Right hindlimb (tissue), 1 donor: ENCODE results near the gene RAB30.
"Not testable (repeated sequence)": the region's sequence is repeated elsewhere in the genome, so short reads cannot be mapped to it uniquely, and the experiment has no call there.

ENCODE experiments used
- DNase-seq: peaks from one replicate; pipeline ENCODE4 v3.0.0-alpha.2; 2018

The RAB30 gene

GRCh38 chr11:82978422-82979099 lies 93.1 kb downstream of the RAB30 start:
- DNase-seq, result no peak

GRCh38 chr11:82976786-82977185 lies 94.9 kb downstream of the RAB30 start:
- no peak for DNase-seq

GRCh38 chr11:82975882-82976281 lies 95.8 kb downstream of the RAB30 start:
- no peak for DNase-seq

DNA sequence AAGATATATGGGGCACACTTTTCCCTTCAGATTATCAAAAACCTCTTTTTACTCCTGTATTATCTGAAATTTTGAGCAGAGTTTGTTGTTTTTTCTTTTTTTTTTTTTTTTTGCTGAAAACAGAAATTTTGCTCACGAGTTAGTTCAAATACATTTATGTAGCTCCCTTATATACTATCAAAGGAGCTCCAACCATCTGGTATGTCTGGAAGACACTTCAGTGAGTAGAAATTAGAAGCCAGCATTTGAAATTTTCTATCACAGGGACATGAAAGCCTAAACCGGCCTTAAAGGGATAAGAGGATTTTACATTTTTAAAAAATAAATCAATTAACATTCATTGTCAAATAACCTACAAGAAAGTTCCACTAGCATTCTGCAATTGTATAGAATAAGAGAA lies 96.8 kb downstream of the RAB30 start:
- DNase-seq, result no peak

DNA sequence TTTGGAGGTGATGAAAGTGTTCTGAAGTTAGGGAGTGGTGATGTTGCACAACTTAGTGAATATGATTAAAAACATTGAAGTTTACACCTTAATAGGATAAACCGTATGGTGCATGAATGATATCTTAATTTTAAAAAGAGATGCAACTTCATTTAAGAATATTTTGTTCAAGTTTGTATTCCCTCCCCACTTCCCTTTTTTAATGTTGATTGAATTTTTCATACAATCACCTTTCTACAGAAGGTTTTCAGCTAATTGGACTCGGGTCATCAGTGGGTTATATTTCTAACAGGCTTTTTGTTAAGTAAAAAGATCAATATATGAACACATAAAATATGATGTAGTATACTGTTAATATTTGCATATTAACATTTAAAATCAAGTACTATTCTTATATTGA lies 97.6 kb downstream of the RAB30 start:
- no peak for DNase-seq

DNA sequence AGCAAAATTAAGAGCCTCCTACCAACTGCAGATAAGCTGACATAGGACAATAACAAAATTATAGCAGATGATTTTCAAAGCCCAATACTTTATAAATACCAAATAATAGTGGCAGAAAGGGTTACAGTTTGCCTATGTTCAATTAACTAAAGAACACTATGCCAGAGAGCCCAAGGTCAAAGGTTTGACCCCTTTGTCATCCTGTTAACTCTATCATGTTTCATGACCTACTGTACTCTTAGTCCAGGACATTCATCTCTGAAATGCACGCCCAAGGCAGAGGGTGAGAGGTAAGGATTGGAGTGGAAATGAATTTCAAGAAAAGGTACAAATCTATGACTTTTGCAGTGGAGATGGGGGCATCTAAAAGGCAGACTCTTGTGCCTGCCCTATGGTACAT lies 99.6 kb downstream of the RAB30 start:
- DNase-seq, result no peak

DNA sequence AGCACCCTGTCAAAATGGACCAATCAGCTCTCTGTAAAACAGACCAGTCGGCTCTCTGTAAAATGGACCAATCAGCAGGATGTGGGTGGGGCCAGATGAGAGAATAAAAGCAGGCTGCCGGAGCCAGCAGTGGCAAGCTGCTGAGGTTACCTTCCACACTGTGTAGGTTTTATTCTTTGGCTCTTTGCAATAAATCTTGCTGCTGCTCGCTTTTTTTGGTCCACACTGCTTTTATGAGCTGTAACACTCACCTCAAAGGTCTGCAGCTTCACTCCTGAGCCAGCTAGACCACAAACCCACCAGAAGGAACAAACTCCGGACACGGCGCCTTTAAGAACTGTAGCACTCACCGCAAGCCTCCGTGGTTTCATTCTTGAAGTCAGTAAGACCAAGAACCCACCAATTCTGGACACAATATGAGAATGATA lies 100.2 kb downstream of the RAB30 start:
- DNase-seq, result not testable (repeated sequence)

DNA sequence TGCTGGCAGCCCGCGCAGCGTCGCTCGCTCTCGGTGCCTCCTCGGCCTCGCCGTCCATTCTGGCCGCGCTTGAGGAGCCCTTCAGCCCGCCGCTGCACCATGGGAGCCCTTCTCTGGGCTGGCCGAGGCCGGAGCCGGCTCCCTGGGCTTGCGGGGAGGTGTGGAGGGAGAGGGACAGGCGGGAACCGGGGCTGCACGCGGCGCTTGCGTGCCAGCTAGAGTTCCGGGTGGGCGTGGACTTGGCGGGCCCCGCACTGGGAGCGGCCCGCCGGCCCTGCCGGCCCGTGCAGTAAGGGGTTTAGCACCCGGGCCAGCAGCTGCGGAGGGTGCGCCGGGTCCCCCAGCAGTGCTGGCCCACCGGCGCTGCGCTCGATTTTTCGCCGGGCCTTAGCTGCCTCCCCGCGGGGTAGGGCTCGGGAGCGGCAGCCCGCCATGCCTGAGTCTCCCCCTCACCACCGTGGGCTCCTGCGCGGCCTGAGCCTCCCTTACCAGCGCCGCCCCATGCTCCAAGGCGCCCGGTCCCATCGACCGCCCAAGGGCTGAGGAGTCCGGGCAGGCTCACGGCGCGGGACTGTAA lies 101.1 kb downstream of the RAB30 start:
- DNase-seq, result not testable (repeated sequence)

DNA sequence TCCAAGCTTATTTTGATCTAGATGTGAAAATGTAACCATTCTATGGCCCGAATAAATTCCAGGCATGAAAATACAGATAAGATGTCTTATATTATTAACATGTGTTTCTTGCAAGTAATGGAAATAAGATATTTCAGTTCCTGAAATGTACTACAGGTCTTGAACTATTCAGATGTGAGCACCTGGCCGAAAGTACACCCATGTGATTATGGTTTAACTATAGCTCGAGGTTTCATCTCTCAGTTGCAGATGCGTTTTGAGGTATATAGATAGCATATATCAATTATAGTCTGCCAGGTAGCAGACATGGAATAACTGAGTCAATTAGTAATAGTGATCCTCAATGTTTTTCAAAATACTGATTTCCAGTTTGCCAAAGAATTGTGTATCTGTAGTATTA lies 101.9 kb downstream of the RAB30 start:
- no peak for DNase-seq

DNA sequence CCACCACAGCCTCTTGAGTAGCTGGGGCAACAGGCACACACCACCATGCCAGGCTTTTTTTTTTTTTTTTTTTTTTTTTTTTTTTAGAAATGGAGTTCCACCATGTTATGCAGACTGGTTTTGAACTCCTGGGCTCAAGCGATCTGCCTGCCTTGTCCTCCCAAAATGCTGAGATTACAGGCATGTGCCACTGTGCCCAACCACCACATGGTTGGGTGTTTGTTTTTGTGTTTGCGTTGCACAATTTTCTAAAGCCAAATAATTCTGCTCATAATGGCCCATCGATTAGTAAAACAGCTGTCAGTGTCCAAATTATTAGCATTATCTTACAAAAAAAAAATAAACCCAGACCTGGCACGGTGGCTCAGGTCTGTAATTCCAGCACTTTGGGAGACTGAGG lies 104.3 kb downstream of the RAB30 start:
- no peak for DNase-seq

- not testable (repeated sequence) for DNase-seq
Measured at GRCh38 chr11:82962021-82962420, 109.7 kb downstream of the RAB30 start.

DNA sequence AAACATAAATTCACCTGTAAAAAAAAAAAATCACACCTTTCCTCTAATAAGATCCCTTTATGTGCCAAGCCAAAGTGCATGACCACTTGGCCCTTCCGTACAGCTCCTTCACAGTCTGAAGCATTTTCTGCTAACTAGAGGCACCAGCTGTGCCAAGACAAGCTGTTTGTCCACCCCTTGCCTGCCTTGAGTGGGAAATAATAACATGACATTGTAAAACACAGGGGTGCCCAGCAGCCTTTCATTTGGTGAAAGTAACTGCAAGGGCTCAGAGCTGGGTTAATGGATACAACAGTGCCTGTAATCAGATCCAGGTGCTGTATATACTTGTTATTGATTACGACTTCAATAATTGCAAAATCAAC lies 110.9 kb downstream of the RAB30 start:
- no peak for DNase-seq

GRCh38 chr11:82959987-82960778 lies 111.5 kb downstream of the RAB30 start:
- DNase-seq, result no peak

DNA sequence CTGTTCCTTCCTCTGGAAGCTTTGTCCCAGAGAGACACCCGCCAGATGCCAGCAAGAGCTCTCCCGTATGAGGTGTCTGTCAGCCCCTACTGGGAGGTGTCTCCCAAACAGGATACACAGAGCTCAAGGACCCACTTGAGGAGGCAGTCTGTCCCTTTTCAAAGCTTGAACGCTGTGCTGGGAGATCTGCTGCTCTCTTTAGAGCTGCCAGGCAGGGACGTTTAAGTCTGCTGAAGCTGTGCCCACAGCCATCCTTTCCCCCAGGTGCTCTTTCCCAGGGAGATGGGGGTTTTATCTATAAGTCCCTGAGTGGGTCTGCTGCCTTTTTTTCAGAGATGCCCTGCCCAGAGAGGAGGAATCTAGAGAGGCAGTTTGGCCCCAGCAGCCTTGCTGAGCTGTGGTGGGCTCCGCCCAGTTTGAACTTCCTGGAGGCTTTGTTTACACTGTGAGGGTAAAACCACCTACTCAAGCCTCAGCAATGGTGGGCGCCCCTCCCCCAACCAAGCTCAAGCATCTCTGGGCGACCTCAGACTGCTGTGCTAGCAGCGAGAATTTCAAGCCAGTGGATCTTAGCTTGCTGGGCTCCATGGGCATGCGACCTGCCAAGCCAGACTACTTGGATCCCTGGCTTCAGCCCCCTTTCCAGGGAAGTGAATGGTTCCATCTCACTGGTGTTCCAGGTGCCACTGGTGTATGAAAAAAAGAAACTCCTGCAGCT lies 115.8 kb downstream of the RAB30 start:
- not testable (repeated sequence) for DNase-seq

GRCh38 chr11:82950502-82950901 lies 121.2 kb downstream of the RAB30 start:
- not testable (repeated sequence) for DNase-seq

DNA sequence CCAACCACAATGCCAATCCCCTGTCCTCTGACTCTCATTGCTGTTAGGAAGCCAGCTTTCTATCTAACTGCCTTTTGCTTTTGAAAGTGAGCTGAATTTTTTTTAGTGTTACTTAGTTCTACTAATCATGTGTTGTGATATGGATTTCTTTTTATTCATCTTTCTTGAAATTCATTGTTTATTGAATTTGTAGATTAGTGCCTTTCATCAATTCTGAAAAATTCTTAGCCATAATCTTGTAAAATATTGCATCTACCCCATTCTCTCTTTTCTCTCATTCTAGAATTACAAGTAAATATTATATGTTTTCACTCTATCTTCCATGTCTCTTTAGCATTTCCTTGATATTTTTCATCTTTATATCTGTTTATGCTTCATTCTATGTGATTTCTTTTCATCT lies 122.3 kb downstream of the RAB30 start:
- DNase-seq, result no peak

DNA sequence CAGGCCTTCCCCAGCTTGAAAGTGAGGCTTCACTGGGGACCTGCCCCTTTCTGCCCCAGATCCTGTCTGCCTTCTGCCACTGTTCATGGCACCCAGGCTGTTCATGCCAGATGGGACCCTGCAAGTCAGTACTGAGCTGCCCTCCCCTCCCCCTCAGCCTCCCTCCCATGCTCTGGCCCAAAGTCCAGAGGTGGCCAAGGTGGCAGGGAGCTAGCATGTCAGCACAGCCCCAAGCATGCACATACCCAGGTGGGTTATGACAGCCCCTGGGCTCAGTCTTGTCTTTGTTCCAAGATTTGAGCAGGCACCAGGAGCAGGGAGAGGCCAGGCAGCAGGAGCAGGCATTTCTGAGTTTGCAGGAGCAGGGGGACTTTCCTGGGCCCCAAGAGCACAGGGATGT lies 126.0 kb downstream of the RAB30 start:
- DNase-seq, result no peak

DNA sequence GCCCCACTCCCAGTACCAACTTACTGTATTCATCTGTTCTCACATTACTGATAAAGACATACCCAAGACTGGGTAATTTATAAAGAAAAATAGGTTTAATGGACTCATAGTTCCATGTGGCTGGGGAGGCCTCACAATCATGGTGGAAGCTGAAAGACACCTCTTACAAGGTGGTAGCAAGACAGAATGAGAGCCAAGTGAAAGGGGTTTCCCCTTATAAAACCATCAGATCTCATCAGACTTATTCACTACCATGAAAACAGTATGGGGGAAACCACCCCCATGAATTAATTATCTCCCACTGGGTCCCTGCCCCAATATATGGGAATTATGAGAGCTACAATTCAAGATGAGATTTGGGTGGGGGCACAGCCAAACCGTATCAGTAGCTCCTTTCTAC lies 126.7 kb downstream of the RAB30 start:
- DNase-seq, result not testable (repeated sequence)

DNA sequence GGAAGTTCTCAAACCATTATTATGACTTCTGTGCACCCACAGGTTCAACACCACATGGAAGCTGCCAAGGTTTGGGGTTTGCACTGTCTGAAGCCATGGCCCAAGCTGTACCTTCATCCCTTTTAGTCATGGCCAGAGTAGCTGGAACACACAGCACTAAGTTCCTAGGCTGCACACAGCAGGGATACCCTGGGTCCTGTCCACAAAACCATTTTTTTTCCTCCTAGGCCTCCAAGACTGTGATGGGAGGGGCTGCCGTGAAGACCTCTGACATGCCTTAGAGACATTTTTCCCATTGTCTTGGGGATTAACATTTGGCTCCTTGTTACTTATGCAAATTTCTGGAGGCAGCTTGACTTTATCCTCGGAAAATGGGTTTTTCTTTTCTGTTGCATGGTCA lies 127.5 kb downstream of the RAB30 start:
- DNase-seq, result no peak

- DNase-seq, result not testable (repeated sequence)
Measured at GRCh38 chr11:82943430-82943829, 128.3 kb downstream of the RAB30 start.

DNA sequence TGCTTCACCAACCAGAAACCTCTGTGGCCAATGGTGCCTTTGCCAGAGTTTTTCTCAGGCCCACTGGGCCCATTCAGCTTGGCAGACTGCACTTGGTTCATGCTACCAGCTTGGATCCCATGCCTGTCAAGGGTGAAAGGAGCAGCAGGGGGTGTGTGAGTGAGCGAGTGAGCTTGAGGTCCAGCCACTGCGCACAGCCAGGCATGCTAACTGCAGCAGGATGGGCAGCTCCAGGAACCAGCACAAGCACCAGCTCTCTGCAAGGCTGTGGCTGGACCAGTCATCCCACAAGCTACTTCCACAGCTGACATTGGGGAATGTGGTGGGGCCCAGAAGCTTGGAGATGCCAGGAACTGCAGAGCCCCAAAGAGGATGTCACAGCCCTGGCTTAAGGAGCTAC lies 129.3 kb downstream of the RAB30 start:
- no peak for DNase-seq

- no peak for DNase-seq
Measured at GRCh38 chr11:82939456-82939855, 132.2 kb downstream of the RAB30 start.

GRCh38 chr11:82937554-82937953 lies 134.1 kb downstream of the RAB30 start:
- no peak for DNase-seq

DNA sequence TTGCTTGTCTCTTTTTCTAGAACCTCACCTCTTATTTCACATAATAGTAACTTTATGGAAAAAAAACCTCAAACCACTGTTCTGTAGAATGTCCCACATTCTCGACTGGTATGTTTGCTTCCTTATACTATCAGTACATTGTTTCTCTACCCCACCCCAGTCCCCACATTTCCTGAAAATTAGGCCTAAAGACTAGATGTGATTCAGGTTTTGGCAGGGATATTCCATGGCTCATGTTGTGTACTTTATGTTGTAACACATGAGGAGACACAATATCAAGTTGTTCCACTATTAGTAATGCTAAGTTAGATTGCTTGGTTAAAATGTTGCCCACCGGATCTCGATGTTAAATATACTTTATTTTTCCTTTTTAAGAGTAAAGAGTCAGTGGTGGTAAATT lies 135.4 kb downstream of the RAB30 start:
- DNase-seq, result no peak
